A673 (cell line): Measurements from ENCODE around the gene GPSM1.

Experiments used
- EZH2 ChIP-seq: fragments of 200-600 bp; sonication (generic); IDR thresholded peaks from 2 replicates; pipeline ENCODE4 v1.6.1; 2017; ENCODE audit warnings: borderline replicate concordance, low read depth, mild to moderate bottlenecking, mixed read lengths, antibody characterized with exemption, low read length; ENCODE audit not compliant: poor library complexity, severe bottlenecking
- TF ChIP-seq, protein P1 (sequence below): fragments of 300-800, 200-600 bp; sonication (generic); conservative IDR thresholded peaks from 2 replicates; pipeline ENCODE4 v1.5.1; 2017; ENCODE audit warnings: low read depth, mild to moderate bottlenecking, antibody characterized with exemption, low read length, moderate library complexity, mixed read lengths

- TF ChIP-seq, protein P1, sequence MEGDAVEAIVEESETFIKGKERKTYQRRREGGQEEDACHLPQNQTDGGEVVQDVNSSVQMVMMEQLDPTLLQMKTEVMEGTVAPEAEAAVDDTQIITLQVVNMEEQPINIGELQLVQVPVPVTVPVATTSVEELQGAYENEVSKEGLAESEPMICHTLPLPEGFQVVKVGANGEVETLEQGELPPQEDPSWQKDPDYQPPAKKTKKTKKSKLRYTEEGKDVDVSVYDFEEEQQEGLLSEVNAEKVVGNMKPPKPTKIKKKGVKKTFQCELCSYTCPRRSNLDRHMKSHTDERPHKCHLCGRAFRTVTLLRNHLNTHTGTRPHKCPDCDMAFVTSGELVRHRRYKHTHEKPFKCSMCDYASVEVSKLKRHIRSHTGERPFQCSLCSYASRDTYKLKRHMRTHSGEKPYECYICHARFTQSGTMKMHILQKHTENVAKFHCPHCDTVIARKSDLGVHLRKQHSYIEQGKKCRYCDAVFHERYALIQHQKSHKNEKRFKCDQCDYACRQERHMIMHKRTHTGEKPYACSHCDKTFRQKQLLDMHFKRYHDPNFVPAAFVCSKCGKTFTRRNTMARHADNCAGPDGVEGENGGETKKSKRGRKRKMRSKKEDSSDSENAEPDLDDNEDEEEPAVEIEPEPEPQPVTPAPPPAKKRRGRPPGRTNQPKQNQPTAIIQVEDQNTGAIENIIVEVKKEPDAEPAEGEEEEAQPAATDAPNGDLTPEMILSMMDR = no peak
- TF ChIP-seq EZH2 = no peak
These were observed 30.2 kb upstream of the GPSM1 start for GRCh38 chr9:136297016-136297691.
